Liver (tissue), 9 donors: ENCODE measurements around the gene GRIK1. TPM values are rescaled to one million over a fixed set of nuclear protein-coding genes. Genes with fewer than 3 reads are reported as not detected.

ENCODE experiments used
- DNase-seq: peaks from one replicate; pipeline ENCODE4 v3.0.0-alpha.2; 2017; ENCODE audit warnings: low spot score
- H3K27ac ChIP-seq, 2 donors: one replicate each; pipeline ENCODE4 v1.7.0; 2013; ENCODE audit warnings: inconsistent platforms in 2 of 2, low read length in 2 of 2, control low read depth in 1 of 2, low read depth in 1 of 2, mild to moderate bottlenecking in 1 of 2
- H3K27me3 ChIP-seq, 4 donors: one replicate each; pipeline versions ENCODE4 v1.6.1 to v1.7.0; 2013; ENCODE audit warnings: low read length in 3 of 4, inconsistent platforms in 1 of 4, mild to moderate bottlenecking in 1 of 4, moderate library complexity in 1 of 4; ENCODE audit not compliant: control insufficient read depth in 4 of 4, insufficient read depth in 4 of 4
- H3K36me3 ChIP-seq, 4 donors: one replicate each; pipeline versions ENCODE4 v1.6.1 to v1.7.0; 2013; ENCODE audit warnings: low read length in 3 of 4, mild to moderate bottlenecking in 3 of 4, low read depth in 1 of 4, moderate library complexity in 1 of 4; ENCODE audit not compliant: control insufficient read depth in 4 of 4, insufficient read depth in 3 of 4
- H3K4me1 ChIP-seq, 4 donors: one replicate each; pipeline versions ENCODE4 v1.6.1 to v1.7.0; 2013; ENCODE audit warnings: low read length in 3 of 4, mild to moderate bottlenecking in 3 of 4, moderate library complexity in 1 of 4; ENCODE audit not compliant: control insufficient read depth in 4 of 4, insufficient read depth in 4 of 4
- H3K4me3 ChIP-seq, 3 donors: one replicate each; pipeline versions ENCODE4 v1.6.1 to v1.7.0; 2013; ENCODE audit warnings: low read length in 3 of 3, control low read depth in 1 of 3, low read depth in 1 of 3, mild to moderate bottlenecking in 1 of 3
- H3K9ac ChIP-seq, 2 donors: one replicate each; pipeline ENCODE4 v1.7.0; 2013; ENCODE audit warnings: low read length in 2 of 2, mild to moderate bottlenecking in 2 of 2, moderate library complexity in 2 of 2, control low read depth in 1 of 2, low read depth in 1 of 2
- H3K9me3 ChIP-seq, 4 donors: one replicate each; pipeline versions ENCODE4 v1.6.1 to v1.7.0; 2013; ENCODE audit warnings: low read length in 3 of 4; ENCODE audit not compliant: control insufficient read depth in 4 of 4
- ATF3 ChIP-seq: IDR thresholded peaks from 2 replicates; pipeline ENCODE4 v1.6.1; 2016; ENCODE audit warnings: antibody characterized with exemption
- CTCF ChIP-seq: fragments of 150-350 bp; IDR thresholded peaks from 2 replicates; pipeline ENCODE4 v1.5.1; 2017; ENCODE audit warnings: improper control_type of control experiment, low read depth, low read length; ENCODE audit not compliant: missing input control
- EGR1 ChIP-seq, 2 donors: IDR thresholded peaks; 2 replicates each; pipeline ENCODE4 v1.6.1; 2016 to 2018; ENCODE audit warnings: antibody characterized with exemption in 2 of 2, low read depth in 2 of 2
- FOXA1 ChIP-seq: IDR thresholded peaks from 2 replicates; pipeline ENCODE4 v1.6.1; 2016; ENCODE audit warnings: antibody characterized with exemption
- FOXA2 ChIP-seq: IDR thresholded peaks from 2 replicates; pipeline ENCODE4 v1.6.1; 2016; ENCODE audit warnings: antibody characterized with exemption
- GABPA ChIP-seq, 2 donors: IDR thresholded peaks in 1 of 2; conservative IDR thresholded peaks in 1 of 2; 2 replicates each; pipeline ENCODE4 v1.6.1; 2016; ENCODE audit warnings: antibody characterized with exemption in 2 of 2, mild to moderate bottlenecking in 1 of 2, moderate library complexity in 1 of 2
- HNF4A ChIP-seq, 2 donors: conservative IDR thresholded peaks; 2 replicates each; pipeline ENCODE4 v1.6.1; 2016; ENCODE audit warnings: antibody characterized with exemption in 2 of 2, mild to moderate bottlenecking in 2 of 2
- HNF4G ChIP-seq: IDR thresholded peaks from 2 replicates; pipeline ENCODE4 v1.6.1; 2016; ENCODE audit warnings: antibody characterized with exemption
- JUND ChIP-seq, 2 donors: IDR thresholded peaks; 2 replicates each; pipeline ENCODE4 v1.6.1; 2016; ENCODE audit warnings: antibody characterized with exemption in 2 of 2
- MAX ChIP-seq: IDR thresholded peaks from 2 replicates; pipeline ENCODE4 v1.6.1; 2016; ENCODE audit warnings: antibody characterized with exemption
- RAD21 ChIP-seq, 2 donors: IDR thresholded peaks; 2 replicates each; pipeline ENCODE4 v1.6.1; 2016; ENCODE audit warnings: antibody characterized with exemption in 2 of 2, mild to moderate bottlenecking in 2 of 2
- REST ChIP-seq: IDR thresholded peaks from 2 replicates; pipeline ENCODE4 v1.6.1; 2016; ENCODE audit warnings: antibody characterized with exemption, mild to moderate bottlenecking
- RXRA ChIP-seq, 2 donors: IDR thresholded peaks; 2 replicates each; pipeline ENCODE4 v1.6.1; 2017 to 2018; ENCODE audit warnings: antibody characterized with exemption in 2 of 2, mild to moderate bottlenecking in 1 of 2
- SP1 ChIP-seq: IDR thresholded peaks from 2 replicates; pipeline ENCODE4 v1.6.1; 2018; ENCODE audit warnings: antibody characterized with exemption, mild to moderate bottlenecking
- TAF1 ChIP-seq: conservative IDR thresholded peaks from 2 replicates; pipeline ENCODE4 v1.6.1; 2016; ENCODE audit warnings: antibody characterized with exemption, mild to moderate bottlenecking
- YY1 ChIP-seq: IDR thresholded peaks from 2 replicates; pipeline ENCODE4 v1.6.1; 2016; ENCODE audit warnings: antibody characterized with exemption, mild to moderate bottlenecking
- ZBTB33 ChIP-seq: IDR thresholded peaks from 2 replicates; pipeline ENCODE4 v1.6.1; 2016; ENCODE audit warnings: antibody characterized with exemption
- polyA plus RNA-seq, 2 donors: library from polyadenylated mRNA; stranded (reverse) in 1 of 2; unstranded in 1 of 2; fragments of 200-250 nt in 1 of 2; fragments of >200 nt in 1 of 2; fragmentation: Nextera tagmentation in 1 of 2; extraction: Ambion mirVana in 1 of 2; gene quantifications; one replicate each; pipeline versions ENCODE4 v1.2.1 to v1.2.3, GENCODE V29; 2013 to 2015
- total RNA-seq, 2 donors: library from RNA; depleted of rRNA; stranded (reverse); fragments of >200 nt; gene quantifications; one replicate each; pipeline ENCODE4 v1.2.3, GENCODE V29; 2014
- donor health status: healthy.
- donor health status: healthy.
- donor health status: healthy.
- donor health status: healthy.
- donor health status: healthy.

Gene GRIK1
- total and polyA plus RNA-seq, 4 donors = 0.02 to 0.14 (median 0.05) TPM; not detected in 1

- TF ChIP-seq HNF4A (conservative IDR thresholded peaks at IDR 0.05) (no peak), TAF1 (no peak), MAX (no peak)
These were observed 113.9 kb downstream of the GRIK1 start (continued) for GRCh38 chr21:29825936-29826335.

- Histone ChIP-seq H3K9ac (no peak overlapping the region), H3K4me1 (no peaks in the 10 kb centered on the region), H3K9me3 (peaks cover 0 to 3% (median 0%) of the 10 kb centered on the region in 4 donors), H3K27me3 (no peaks in the 10 kb centered on the region), H3K4me3 (no peak overlapping the region), H3K27ac (no peak overlapping the region), H3K36me3 (no peaks in the 10 kb centered on the region)
- TF ChIP-seq CTCF (no peak), JUND (IDR thresholded peaks at IDR 0.05) (no peak), SP1 (no peak), FOXA1 (no peak), MAX (no peak), HNF4G (no peak), FOXA2 (no peak), ATF3 (no peak), GABPA (IDR thresholded peaks at IDR 0.05 in 1 of 2, conservative IDR thresholded peaks at IDR 0.05 in 1 of 2) (no peak), YY1 (no peak), REST (no peak), ZBTB33 (no peak), RAD21 (IDR thresholded peaks at IDR 0.05) (no peak), EGR1 (IDR thresholded peaks at IDR 0.05; ENCODE audit: low read depth in 2 of 2) (no peak), RXRA (IDR thresholded peaks at IDR 0.05) (no peak), HNF4A (conservative IDR thresholded peaks at IDR 0.05) (no peak)
- no peak for DNase-seq
These were observed 114.5 kb downstream of the GRIK1 start for GRCh38 chr21:29825345-29825744.
